Amniotic stem cell (primary cell): Measurements from ENCODE around the gene DENND1A.

ENCODE experiments used
- DNase-seq: peaks from one replicate; lab custom pipeline; 2025; lab: John Stamatoyannopoulos, UW

DENND1A gene

GRCh38 chr9:123540457-123540856 lies 389.5 kb downstream of the DENND1A start:
- DNase-seq = no peak

GRCh38 chr9:123537809-123538208 lies 392.1 kb downstream of the DENND1A start:
- no peak for DNase-seq

GRCh38 chr9:123536455-123536868 lies 393.5 kb downstream of the DENND1A start:
- DNase-seq = no peak

- no peak for DNase-seq
These were observed 395.6 kb downstream of the DENND1A start for GRCh38 chr9:123534336-123534735.

GRCh38 chr9:123530244-123530643 lies 399.7 kb downstream of the DENND1A start:
- no peak for DNase-seq

GRCh38 chr9:123528501-123528900 lies 401.4 kb downstream of the DENND1A start:
- DNase-seq = no peak

- DNase-seq = no peak
These were observed 401.9 kb downstream of the DENND1A start for GRCh38 chr9:123527981-123528380.

GRCh38 chr9:123525957-123526356 lies 404.0 kb downstream of the DENND1A start:
- no peak for DNase-seq

GRCh38 chr9:123525424-123525823 lies 404.5 kb downstream of the DENND1A start:
- no peak for DNase-seq

GRCh38 chr9:123524866-123525265 lies 405.1 kb downstream of the DENND1A start:
- no peak for DNase-seq

GRCh38 chr9:123523845-123524244 lies 406.1 kb downstream of the DENND1A start:
- DNase-seq = no peak

- no peak for DNase-seq
These were observed 406.9 kb downstream of the DENND1A start for GRCh38 chr9:123523001-123523400.

GRCh38 chr9:123522251-123522650 lies 407.7 kb downstream of the DENND1A start:
- no peak for DNase-seq

- DNase-seq = no peak
These were observed 411.6 kb downstream of the DENND1A start for GRCh38 chr9:123518338-123518737.

- DNase-seq = no peak
These were observed 412.4 kb downstream of the DENND1A start for GRCh38 chr9:123517512-123517911.

- no peak for DNase-seq
These were observed 415.2 kb downstream of the DENND1A start for GRCh38 chr9:123514766-123515165.

- no peak for DNase-seq
These were observed 416.4 kb downstream of the DENND1A start for GRCh38 chr9:123513554-123513953.

- DNase-seq = no peak
These were observed 418.3 kb downstream of the DENND1A start for GRCh38 chr9:123511326-123512277.

- DNase-seq = no peak
These were observed 420.3 kb downstream of the DENND1A start for GRCh38 chr9:123509646-123510045.

- DNase-seq = no peak
These were observed 421.9 kb downstream of the DENND1A start for GRCh38 chr9:123508048-123508447.

- DNase-seq = no peak
These were observed 424.4 kb downstream of the DENND1A start for GRCh38 chr9:123505496-123505895.

GRCh38 chr9:123500336-123500735 lies 429.6 kb downstream of the DENND1A start:
- DNase-seq = no peak

- DNase-seq = no peak
These were observed 432.1 kb downstream of the DENND1A start for GRCh38 chr9:123497830-123498229.

GRCh38 chr9:123495731-123496130 lies 434.2 kb downstream of the DENND1A start:
- no peak for DNase-seq
